Measurements from ENCODE around the gene SPOUT1. TPM values are rescaled to one million over a fixed set of nuclear protein-coding genes. Genes with fewer than 3 reads are reported as not detected.

Gene SPOUT1
- total and polyA plus RNA-seq, 12 donors: 9.9 to 22.4 (median 17.2) TPM

DNA sequence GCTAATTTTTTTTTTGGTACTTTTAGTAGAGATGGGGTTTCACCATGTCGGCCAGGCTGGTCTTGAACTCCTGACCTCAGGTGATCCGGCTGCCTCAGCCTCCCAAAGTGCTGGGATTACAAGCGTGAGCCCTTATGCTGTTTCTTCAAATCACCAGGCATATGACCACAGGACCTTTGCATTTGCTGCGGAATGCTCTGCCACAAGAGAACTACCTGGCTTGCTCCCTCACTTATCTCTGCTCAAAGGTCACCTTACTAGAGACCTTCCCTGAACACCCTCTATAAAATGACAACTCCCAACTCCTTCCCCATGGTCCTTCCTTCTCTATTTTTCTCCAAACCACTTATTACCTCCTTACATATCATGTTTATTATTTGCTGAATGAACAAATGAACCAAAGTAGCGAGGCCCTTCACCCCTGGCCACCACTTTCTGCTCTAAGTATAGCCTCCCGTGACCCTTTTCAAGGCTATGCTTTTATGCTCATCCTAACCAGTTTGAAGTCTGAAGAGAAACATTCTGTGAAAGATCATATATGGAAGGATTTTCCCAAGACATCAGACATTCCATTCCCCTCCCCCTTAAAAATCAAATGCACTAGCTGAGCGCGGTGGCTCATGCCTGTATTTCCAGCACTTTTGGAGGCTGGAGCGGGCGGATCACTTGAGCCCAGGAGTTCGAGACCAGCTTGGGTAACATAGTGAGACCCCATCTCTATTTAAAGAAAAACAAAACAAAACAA lies 59.1 kb downstream of the SPOUT1 start:
- no peak for ATAC-seq
- H3K27ac ChIP-seq: peak overlapping the region in 8 of 10 donors; percentile 87 to 98 (median 96)
- 78 to 86% methylated on average over 11 of the region's 11 CpGs for WGBS, 2 donors
- intact Hi-C loops (cut with DNase I): loop anchor here in 2 of 10 donors (1.0 to 5.0 kb wide), 3 partner anchors 17 to 68 kb away; partner anchors contain the start of genes PKN3 (in 1 of the 2) and TBC1D13 (in 1 of the 2)
- H3K4me3 ChIP-seq: peak overlapping the region; percentile 64 to 97 (median 82)
- no peaks in the 10 kb centered on the region for H3K27me3 ChIP-seq
- TF ChIP-seq, protein P1, sequence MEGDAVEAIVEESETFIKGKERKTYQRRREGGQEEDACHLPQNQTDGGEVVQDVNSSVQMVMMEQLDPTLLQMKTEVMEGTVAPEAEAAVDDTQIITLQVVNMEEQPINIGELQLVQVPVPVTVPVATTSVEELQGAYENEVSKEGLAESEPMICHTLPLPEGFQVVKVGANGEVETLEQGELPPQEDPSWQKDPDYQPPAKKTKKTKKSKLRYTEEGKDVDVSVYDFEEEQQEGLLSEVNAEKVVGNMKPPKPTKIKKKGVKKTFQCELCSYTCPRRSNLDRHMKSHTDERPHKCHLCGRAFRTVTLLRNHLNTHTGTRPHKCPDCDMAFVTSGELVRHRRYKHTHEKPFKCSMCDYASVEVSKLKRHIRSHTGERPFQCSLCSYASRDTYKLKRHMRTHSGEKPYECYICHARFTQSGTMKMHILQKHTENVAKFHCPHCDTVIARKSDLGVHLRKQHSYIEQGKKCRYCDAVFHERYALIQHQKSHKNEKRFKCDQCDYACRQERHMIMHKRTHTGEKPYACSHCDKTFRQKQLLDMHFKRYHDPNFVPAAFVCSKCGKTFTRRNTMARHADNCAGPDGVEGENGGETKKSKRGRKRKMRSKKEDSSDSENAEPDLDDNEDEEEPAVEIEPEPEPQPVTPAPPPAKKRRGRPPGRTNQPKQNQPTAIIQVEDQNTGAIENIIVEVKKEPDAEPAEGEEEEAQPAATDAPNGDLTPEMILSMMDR (IDR thresholded peaks at IDR 0.05): no peak
- H3K9me3 ChIP-seq: peaks cover 0 to 2% (median 0%) of the 10 kb centered on the region in 11 donors
- peaks cover 2 to 28% (median 23%) of the 10 kb centered on the region in 9 donors for H3K4me1 ChIP-seq
- DNase-seq: no peak
- H3K36me3 ChIP-seq: peaks cover 0 to 17% (median 0%) of the 10 kb centered on the region in 9 donors

Other genes starting within 250 kb of the SPOUT1 start
- 10 to 100 TPM; 22.1 to 44.8 (median 30.1) TPM for gene DYNC2I2, start 172.9 kb downstream of the SPOUT1 start, total RNA-seq
- 10 to 100 TPM; 60.1 to 83.2 TPM for gene DYNC2I2, start 172.9 kb downstream of the SPOUT1 start, polyA plus RNA-seq
- gene SET, start 140.6 kb downstream of the SPOUT1 start, total RNA-seq: 100 to 1,000 TPM; 183 to 228 (median 202) TPM
- gene SET, start 140.6 kb downstream of the SPOUT1 start, polyA plus RNA-seq: 100 to 1,000 TPM in 1 of 2 donors, 10 to 100 TPM in 1; 87.0 to 138 TPM
- 1 to 10 TPM; 3.7 to 8.9 (median 4.7) TPM for gene PKN3, start 127.3 kb downstream of the SPOUT1 start, total RNA-seq
- 10 to 100 TPM; 10.6 to 12.7 TPM for gene PKN3, start 127.3 kb downstream of the SPOUT1 start, polyA plus RNA-seq
- gene ZDHHC12, start 105.7 kb downstream of the SPOUT1 start, total RNA-seq: 10 to 100 TPM in 2 of 10 donors, 1 to 10 TPM in 8; 4.1 to 22.5 (median 6.0) TPM
- 10 to 100 TPM; 15.2 to 36.6 TPM for gene ZDHHC12, start 105.7 kb downstream of the SPOUT1 start, polyA plus RNA-seq
- gene ZER1, start 57.9 kb downstream of the SPOUT1 start, total RNA-seq: 10 to 100 TPM; 51.8 to 71.1 (median 60.9) TPM
- 10 to 100 TPM; 24.3 to 36.3 TPM for gene ZER1, start 57.9 kb downstream of the SPOUT1 start, polyA plus RNA-seq
- 10 to 100 TPM; 15.0 to 21.3 (median 17.8) TPM for gene TBC1D13, start 42.5 kb downstream of the SPOUT1 start, total RNA-seq
- 10 to 100 TPM; 12.3 to 13.5 TPM for gene TBC1D13, start 42.5 kb downstream of the SPOUT1 start, polyA plus RNA-seq
- gene ENDOG, start 11.3 kb downstream of the SPOUT1 start, total RNA-seq: 10 to 100 TPM; 40.9 to 97.2 (median 52.0) TPM
- 10 to 100 TPM; 51.3 to 98.8 TPM for gene ENDOG, start 11.3 kb downstream of the SPOUT1 start, polyA plus RNA-seq
- gene KYAT1, start 52.2 kb upstream of the SPOUT1 start, total RNA-seq: 10 to 100 TPM in 7 of 10 donors, 1 to 10 TPM in 3; 8.9 to 20.3 (median 11.1) TPM
- gene KYAT1, start 52.2 kb upstream of the SPOUT1 start, polyA plus RNA-seq: 10 to 100 TPM; 10.9 to 12.7 TPM
- gene LRRC8A, start 52.3 kb upstream of the SPOUT1 start, total RNA-seq: 10 to 100 TPM; 15.2 to 45.1 (median 19.6) TPM
- 10 to 100 TPM; 13.2 to 41.7 TPM for gene LRRC8A, start 52.3 kb upstream of the SPOUT1 start, polyA plus RNA-seq
- gene PHYHD1, start 91.2 kb upstream of the SPOUT1 start, total RNA-seq: 10 to 100 TPM; 14.7 to 38.9 (median 21.8) TPM
- gene PHYHD1, start 91.2 kb upstream of the SPOUT1 start, polyA plus RNA-seq: 10 to 100 TPM; 26.3 to 49.2 TPM
- gene DOLK, start 117.8 kb upstream of the SPOUT1 start, total RNA-seq: 10 to 100 TPM in 3 of 10 donors, 1 to 10 TPM in 7; 6.0 to 12.0 (median 8.8) TPM
- gene DOLK, start 117.8 kb upstream of the SPOUT1 start, polyA plus RNA-seq: 10 to 100 TPM in 1 of 2 donors, 1 to 10 TPM in 1; 5.0 to 14.2 TPM
- 10 to 100 TPM; 16.1 to 27.3 (median 20.6) TPM for gene NUP188, start 117.9 kb upstream of the SPOUT1 start, total RNA-seq
- gene NUP188, start 117.9 kb upstream of the SPOUT1 start, polyA plus RNA-seq: 10 to 100 TPM; 12.7 to 20.6 TPM
- gene SH3GLB2, start 198.5 kb upstream of the SPOUT1 start, total RNA-seq: 10 to 100 TPM; 25.2 to 40.5 (median 31.5) TPM
- gene SH3GLB2, start 198.5 kb upstream of the SPOUT1 start, polyA plus RNA-seq: 10 to 100 TPM; 34.1 to 51.3 TPM
- 10 to 100 TPM; 30.4 to 46.0 (median 34.5) TPM for gene MIGA2, start 206.8 kb upstream of the SPOUT1 start, total RNA-seq
- gene MIGA2, start 206.8 kb upstream of the SPOUT1 start, polyA plus RNA-seq: 10 to 100 TPM; 39.6 to 44.4 TPM

Measured in heart right ventricle (tissue), 16 donors.